KMS-11 (cell line): ENCODE data around the gene SETD7.

Source experiments
- H2AFZ ChIP-seq: fragments of 200-600 bp; sonication (generic); 2 replicates; pipeline ENCODE4 v1.6.1; 2016; ENCODE audit warnings: antibody characterized with exemption, mixed run types, low read depth
- H3K27ac ChIP-seq: fragments of 200-600 bp; sonication (generic); 2 replicates; pipeline ENCODE4 v1.6.1; 2016; ENCODE audit warnings: mild to moderate bottlenecking, mixed run types
- H3K27me3 ChIP-seq: fragments of 200-600 bp; sonication (generic); 2 replicates; pipeline ENCODE4 v1.6.1; 2017; ENCODE audit warnings: mild to moderate bottlenecking, low read depth, mixed run types, moderate library complexity; ENCODE audit not compliant: insufficient read depth
- H3K36me3 ChIP-seq: fragments of 200-600 bp; sonication (generic); 2 replicates; pipeline ENCODE4 v1.6.1; 2017; ENCODE audit warnings: mild to moderate bottlenecking, mixed run types; ENCODE audit not compliant: insufficient read depth
- H3K4me1 ChIP-seq: fragments of 200-600 bp; sonication (generic); 2 replicates; pipeline ENCODE4 v1.6.1; 2016; ENCODE audit warnings: mild to moderate bottlenecking, low read depth, mixed run types; ENCODE audit not compliant: poor library complexity, severe bottlenecking
- H3K4me2 ChIP-seq: fragments of 200-600 bp; sonication (generic); 2 replicates; pipeline ENCODE4 v1.7.0; 2016; ENCODE audit warnings: mild to moderate bottlenecking, mixed run types
- H3K4me3 ChIP-seq: fragments of 200-600 bp; sonication (generic); IDR thresholded peaks from 2 replicates; pipeline ENCODE4 v1.6.1; 2017; ENCODE audit warnings: low read depth, low read length, mixed read lengths; ENCODE audit not compliant: insufficient read depth
- H3K79me2 ChIP-seq: fragments of 200-600 bp; sonication (generic); 2 replicates; pipeline ENCODE4 v1.6.1; 2016; ENCODE audit warnings: low read depth, mixed run types; ENCODE audit not compliant: insufficient read depth
- H3K9ac ChIP-seq: fragments of 200-600 bp; sonication (generic); 2 replicates; pipeline ENCODE4 v1.6.1; 2016; ENCODE audit warnings: mild to moderate bottlenecking, mixed run types
- H4K20me1 ChIP-seq: fragments of 200-600 bp; sonication (generic); 2 replicates; pipeline ENCODE4 v1.6.1; 2016; ENCODE audit warnings: mild to moderate bottlenecking, mixed run types; ENCODE audit not compliant: insufficient read depth
- TF ChIP-seq, protein P1 (sequence below): fragments of 200-600 bp; sonication (generic); conservative IDR thresholded peaks from 2 replicates; pipeline ENCODE4 v1.6.1; 2017; ENCODE audit warnings: low read depth, mild to moderate bottlenecking, antibody characterized with exemption, low read length, moderate library complexity, mixed read lengths

The SETD7 gene

DNA sequence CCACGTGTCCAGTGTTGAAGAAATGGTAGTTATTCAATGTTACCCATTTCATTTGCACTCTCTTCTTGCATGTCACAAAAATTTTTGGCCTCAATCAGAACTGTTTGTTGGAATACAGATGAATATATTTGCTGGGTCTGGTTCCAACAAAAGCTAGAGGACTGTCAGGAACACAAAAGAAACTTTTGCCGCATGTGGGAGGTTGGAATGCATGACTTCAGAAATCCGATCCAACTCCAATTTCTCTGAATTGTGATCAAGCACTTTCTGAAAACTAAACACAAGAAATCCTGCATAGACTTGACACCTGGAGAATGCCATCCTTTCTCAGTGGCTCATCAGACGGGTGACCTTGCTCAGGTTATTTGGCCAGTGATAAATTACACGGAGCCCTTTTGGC lies 15.4 kb downstream of the SETD7 start:
- Histone ChIP-seq H3K27me3 (no peaks in the 10 kb centered on the region), H4K20me1 (no peaks in the 10 kb centered on the region; the same call in 1 of the 2 replicates), H3K4me2 (no peak overlapping the region), H3K79me2 (peaks cover 66% of the 10 kb centered on the region; the same call in 1 of the 2 replicates), H3K9ac (no peak overlapping the region), H2AFZ (no peak overlapping the region), H3K36me3 (no peaks in the 10 kb centered on the region; the same call in 1 of the 2 replicates), H3K27ac (no peak overlapping the region), H3K4me1 (peaks cover 8% of the 10 kb centered on the region), H3K4me3 (no peak overlapping the region)
- TF ChIP-seq, protein P1, sequence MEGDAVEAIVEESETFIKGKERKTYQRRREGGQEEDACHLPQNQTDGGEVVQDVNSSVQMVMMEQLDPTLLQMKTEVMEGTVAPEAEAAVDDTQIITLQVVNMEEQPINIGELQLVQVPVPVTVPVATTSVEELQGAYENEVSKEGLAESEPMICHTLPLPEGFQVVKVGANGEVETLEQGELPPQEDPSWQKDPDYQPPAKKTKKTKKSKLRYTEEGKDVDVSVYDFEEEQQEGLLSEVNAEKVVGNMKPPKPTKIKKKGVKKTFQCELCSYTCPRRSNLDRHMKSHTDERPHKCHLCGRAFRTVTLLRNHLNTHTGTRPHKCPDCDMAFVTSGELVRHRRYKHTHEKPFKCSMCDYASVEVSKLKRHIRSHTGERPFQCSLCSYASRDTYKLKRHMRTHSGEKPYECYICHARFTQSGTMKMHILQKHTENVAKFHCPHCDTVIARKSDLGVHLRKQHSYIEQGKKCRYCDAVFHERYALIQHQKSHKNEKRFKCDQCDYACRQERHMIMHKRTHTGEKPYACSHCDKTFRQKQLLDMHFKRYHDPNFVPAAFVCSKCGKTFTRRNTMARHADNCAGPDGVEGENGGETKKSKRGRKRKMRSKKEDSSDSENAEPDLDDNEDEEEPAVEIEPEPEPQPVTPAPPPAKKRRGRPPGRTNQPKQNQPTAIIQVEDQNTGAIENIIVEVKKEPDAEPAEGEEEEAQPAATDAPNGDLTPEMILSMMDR = no peak

DNA sequence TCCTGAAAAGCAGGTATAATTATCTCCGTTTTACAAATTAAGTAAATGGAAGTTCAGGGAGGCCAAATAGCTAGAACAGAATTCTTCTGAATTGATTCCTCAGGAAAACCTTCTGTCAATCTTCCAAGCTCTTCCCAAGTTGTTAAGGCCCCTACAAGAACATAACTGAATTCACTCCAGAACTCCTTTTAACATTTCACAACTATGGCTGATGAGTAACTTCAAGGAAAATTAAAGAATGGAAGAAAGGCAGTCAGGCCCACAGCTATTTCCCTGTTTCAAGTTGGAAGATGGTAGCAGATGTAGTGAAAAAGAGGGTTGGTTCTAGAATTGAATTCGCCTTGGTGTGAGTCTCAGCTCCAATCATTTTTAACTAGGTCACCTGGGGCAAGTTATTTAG lies 15.9 kb downstream of the SETD7 start:
- peaks cover 8% of the 10 kb centered on the region for H3K4me1 ChIP-seq
- H3K9ac ChIP-seq = no peak overlapping the region
- no peak overlapping the region for H2AFZ ChIP-seq
- H3K27me3 ChIP-seq = no peaks in the 10 kb centered on the region
- peaks cover 3% of the 10 kb centered on the region; the same call in 1 of the 2 replicates for H4K20me1 ChIP-seq
- H3K36me3 ChIP-seq = no peaks in the 10 kb centered on the region; the same call in 1 of the 2 replicates
- H3K79me2 ChIP-seq = peaks cover 66% of the 10 kb centered on the region; the same call in 1 of the 2 replicates
- no peak overlapping the region for H3K4me2 ChIP-seq
- H3K27ac ChIP-seq = no peak overlapping the region
- no peak overlapping the region for H3K4me3 ChIP-seq
- TF ChIP-seq, protein P1 = no peak

DNA sequence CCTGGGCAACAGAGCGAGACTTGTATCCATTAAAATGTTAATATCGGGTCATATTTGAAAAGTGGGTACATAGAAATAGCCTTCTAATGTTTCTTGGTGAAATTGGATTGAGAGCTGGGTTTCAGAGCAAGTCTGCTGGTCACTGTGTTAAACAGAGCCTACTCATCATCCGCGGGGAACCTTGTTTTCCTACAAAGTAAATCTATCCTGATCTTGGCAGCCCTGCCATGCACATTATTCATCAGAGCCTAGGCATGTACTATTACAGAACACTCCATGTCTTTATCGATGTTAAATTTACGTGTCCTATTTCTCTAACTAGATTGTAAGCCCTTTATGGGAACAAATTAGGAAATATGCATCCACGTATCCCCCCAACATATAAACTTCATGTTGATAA lies 18.7 kb downstream of the SETD7 start:
- Histone ChIP-seq H3K27me3 (no peaks in the 10 kb centered on the region), H3K36me3 (peaks cover 3% of the 10 kb centered on the region; the same call in 1 of the 2 replicates), H3K27ac (no peak overlapping the region), H3K4me3 (no peak overlapping the region), H3K4me2 (no peak overlapping the region), H3K79me2 (peaks cover 52% of the 10 kb centered on the region; the same call in 1 of the 2 replicates), H2AFZ (no peak overlapping the region), H4K20me1 (peaks cover 7% of the 10 kb centered on the region; the same call in 1 of the 2 replicates), H3K4me1 (peaks cover 17% of the 10 kb centered on the region), H3K9ac (no peak overlapping the region)
- TF ChIP-seq, protein P1 = no peak

DNA sequence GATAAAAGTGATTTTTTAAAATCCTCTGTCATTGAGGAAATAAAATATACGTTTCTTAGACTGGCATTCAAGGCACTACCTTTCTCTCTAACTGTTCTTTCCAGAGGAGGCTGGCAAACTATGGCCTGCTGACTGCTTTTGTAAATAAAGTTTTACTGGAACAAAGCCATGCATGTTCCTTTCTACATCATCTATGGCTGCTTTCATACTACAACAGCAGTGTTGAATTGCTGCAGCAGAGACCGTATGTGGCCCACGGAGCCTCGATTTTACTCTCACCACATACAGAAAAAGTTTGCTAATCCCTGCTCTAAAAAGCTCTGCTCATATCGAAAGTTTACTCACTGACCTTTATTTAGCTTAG lies 20.2 kb downstream of the SETD7 start:
- no peak overlapping the region for H3K4me2 ChIP-seq
- H3K36me3 ChIP-seq = peaks cover 3% of the 10 kb centered on the region; the same call in 1 of the 2 replicates
- peaks cover 43% of the 10 kb centered on the region; the same call in 1 of the 2 replicates for H3K79me2 ChIP-seq
- TF ChIP-seq, protein P1 = no peak
- no peak overlapping the region for H3K9ac ChIP-seq
- H3K27ac ChIP-seq = no peak overlapping the region
- no peaks in the 10 kb centered on the region for H3K27me3 ChIP-seq
- no peak overlapping the region for H3K4me3 ChIP-seq
- no peak overlapping the region for H2AFZ ChIP-seq
- H3K4me1 ChIP-seq = peaks cover 25% of the 10 kb centered on the region
- peaks cover 7% of the 10 kb centered on the region; the same call in 1 of the 2 replicates for H4K20me1 ChIP-seq
